Tibial nerve (tissue), 4 donors: ENCODE measurements around the gene AADACL4.

Source experiments
- CTCF ChIP-seq, 5 experiments: fragments of 200-600 bp in 3 of 5; fragments of 450-650 bp in 2 of 5; sonication (generic) in 3 of 5; IDR thresholded peaks; one replicate each; pipeline ENCODE4 v1.5.1; 2016 to 2019; ENCODE audit warnings: antibody characterized with exemption in 5 of 5, mild to moderate bottlenecking in 3 of 5, moderate library complexity in 2 of 5
- EP300 ChIP-seq, 2 donors: sonication (generic); formaldehyde crosslinking; IDR thresholded peaks; one replicate each; pipeline ENCODE4 v1.6.1; 2017; ENCODE audit warnings: antibody characterized with exemption in 2 of 2, mild to moderate bottlenecking in 1 of 2
- POLR2A ChIP-seq, 2 donors: fragments of 450-650 bp; IDR thresholded peaks; one replicate each; pipeline ENCODE4 v1.6.1; 2017; ENCODE audit warnings: antibody characterized with exemption in 2 of 2, mild to moderate bottlenecking in 2 of 2, moderate library complexity in 2 of 2

- TF ChIP-seq CTCF (IDR thresholded peaks at IDR 0.05) (no peak), POLR2A (IDR thresholded peaks at IDR 0.05) (no peak), EP300 (IDR thresholded peaks at IDR 0.05) (no peak)
These were observed 18.7 kb downstream of the AADACL4 start for GRCh38 chr1:12662556-12662955.
